Activated T-cell treated with anti-CD3 and anti-CD28 coated beads for 1 hour (primary cell): ENCODE measurements around the gene TRIB2.

Experiments
- DNase-seq: peaks from one replicate; pipeline ENCODE4 v3.0.0-alpha.2; 2020; ENCODE audit warnings: low read depth

Gene TRIB2

DNA sequence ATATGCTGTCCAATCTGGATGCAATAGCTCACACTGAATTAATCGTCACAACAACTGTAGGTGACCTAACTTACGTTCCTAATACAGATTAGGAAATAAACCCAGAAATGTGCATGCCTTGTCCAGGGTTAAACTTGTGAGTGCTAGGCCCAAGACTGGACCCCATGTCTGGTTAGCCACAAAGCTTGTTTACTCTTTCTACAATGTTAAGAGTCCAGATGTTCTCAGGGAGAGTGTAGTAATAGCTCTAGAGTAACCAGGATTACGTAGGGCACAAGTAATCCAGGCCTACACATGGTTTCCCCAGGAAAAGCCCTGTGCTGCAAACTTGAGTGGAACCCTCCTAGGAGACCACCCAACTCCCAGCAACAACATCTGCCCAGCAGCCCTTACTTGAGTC is 26.2 kb downstream of the TRIB2 start:
- DNase-seq = no peak

DNA sequence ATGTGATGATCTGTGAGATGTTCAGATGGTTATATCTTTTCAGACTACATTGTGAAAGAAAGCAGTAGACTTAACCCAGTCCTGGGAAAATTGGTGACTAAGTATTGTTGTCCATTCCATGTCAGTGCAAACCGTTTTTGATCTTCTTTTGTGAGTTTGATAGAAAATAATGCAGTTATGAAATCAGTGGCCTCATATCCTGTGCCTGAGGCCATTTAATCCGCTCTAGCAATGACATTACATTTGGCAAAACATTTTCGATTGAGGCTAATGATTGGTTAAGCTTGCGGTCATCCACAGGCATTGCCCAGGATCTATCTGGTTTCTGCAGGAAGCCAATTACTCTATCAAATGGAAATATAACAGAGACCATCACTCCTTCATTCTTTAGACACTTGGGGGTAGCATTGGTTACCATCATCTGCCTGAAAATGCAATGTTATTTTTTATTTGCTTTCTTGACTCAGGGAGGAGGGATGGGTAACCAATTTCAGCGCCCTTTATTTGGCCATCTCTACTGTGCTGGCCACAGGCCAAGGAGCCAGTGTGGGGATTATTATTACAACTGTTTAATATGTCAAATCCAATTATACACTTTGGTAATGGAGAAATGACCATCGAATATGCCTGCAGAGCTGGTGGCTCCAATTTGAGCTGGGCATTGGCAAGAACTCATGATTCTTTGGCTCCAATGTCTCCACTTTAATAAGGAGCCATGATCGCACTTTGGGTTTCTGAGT is 33.6 kb downstream of the TRIB2 start:
- no peak for DNase-seq

DNA sequence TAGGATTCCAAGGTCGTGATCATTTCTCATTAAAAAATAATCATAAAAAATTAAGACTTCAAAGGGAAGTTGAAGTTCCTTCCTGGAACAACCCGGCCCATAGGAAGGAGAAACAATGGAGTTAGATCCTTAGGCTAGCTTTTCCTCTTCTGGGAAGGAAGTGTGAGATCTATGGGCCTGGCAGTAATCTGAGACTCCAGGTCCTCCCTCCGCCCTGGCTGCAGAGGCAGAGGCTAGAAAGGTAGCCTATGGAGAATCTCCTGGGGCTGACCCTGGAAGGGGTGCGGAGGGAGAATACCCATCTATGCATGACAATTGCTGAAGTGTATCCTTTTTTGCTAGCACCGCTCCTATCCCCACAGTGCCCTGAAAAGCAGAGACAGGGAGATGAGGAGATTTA is 37.9 kb downstream of the TRIB2 start:
- DNase-seq = no peak

DNA sequence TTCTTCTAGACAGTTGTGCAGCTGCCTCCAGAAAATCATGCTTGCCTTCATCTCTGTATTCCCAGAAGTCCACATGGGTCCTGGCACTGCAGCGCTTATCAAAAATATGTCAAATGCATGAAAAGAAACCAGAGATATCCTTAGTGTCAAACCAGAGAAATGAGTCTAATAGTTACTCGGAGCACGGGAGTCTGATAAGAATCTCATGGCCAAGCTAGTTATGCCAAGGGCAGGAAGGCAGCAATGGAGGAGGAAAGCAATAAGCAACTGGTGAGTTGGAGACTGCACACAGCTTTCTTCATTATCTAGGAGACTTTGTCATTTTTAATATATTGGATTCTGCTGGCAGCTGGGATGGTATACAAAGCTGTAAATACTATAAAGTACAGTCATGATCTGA is 38.6 kb downstream of the TRIB2 start:
- DNase-seq = no peak

DNA sequence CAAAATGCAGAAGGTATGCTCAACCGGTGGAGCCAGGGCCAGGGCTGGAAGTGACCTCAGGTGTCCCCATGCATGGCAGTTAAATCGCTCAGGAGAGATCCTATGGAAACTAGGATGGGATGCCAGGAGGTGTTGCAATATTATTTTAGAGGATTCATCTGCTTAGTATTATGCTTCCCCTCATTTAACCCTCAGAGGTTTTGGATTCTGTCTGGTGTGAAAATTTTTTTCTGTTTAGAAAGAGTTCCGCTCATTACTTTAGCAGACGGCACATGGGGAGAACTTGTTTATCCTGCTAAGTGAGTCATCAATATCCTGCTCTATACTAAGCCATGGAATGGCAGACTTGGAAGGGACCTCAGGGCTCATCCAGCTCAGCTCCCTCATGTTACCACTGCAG is 42.5 kb downstream of the TRIB2 start:
- no peak for DNase-seq

DNA sequence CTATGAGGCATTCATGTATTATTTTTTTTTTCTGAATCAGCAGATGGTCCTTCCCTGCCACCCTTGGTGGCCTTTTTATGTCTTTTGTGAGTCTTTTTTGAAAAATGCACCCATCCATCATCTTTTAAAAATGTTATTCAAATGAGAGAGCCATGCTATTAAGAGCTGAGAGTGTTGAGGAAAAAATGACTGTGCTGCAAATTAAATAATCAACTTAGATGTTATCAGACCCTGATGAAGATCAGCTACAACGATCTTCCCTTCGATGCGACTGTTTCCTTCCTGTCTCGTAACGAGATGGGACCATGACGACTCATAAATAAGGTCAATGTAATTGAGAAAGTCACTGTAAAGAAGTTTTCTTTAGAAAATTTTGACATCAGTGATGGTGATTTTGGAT is 44.4 kb downstream of the TRIB2 start:
- DNase-seq = no peak

DNA sequence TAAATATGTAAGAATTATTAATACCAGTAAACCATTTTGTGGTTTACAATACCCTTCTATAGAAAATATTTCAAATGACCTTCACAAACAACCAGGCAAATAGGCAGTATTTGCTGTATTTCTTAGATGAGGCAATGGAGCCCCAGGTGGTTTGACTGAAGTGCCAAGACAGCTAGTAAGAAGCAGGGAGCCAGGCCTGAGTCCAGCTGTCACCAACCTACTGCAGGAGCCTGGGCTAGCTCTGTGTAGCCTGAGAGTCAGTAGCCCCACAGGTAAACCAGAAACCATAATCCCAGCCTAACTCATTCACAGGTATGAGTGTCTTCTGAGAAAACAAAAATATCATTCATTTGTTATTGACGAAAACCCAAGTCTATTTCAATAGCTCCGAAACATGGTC is 45.6 kb downstream of the TRIB2 start:
- no peak for DNase-seq

DNA sequence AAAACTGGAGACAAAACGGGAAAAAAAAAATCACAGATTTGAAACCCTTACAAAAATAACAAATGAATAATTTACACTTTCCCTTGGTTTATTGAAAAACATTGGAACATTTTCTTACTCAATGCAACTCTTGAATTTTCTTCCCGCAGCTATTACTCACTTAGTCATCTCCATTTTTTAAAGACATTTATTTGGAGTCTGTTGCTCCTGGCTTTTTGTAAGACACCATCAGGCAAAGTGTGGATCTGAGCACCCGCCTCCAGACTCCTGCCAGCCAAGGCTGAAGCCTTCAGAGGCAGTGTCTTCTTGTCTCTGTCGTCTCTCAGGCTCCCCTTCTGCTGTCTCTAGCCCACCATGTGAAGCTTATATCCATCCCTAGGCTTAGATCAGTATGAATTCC is 46.2 kb downstream of the TRIB2 start:
- no peak for DNase-seq

DNA sequence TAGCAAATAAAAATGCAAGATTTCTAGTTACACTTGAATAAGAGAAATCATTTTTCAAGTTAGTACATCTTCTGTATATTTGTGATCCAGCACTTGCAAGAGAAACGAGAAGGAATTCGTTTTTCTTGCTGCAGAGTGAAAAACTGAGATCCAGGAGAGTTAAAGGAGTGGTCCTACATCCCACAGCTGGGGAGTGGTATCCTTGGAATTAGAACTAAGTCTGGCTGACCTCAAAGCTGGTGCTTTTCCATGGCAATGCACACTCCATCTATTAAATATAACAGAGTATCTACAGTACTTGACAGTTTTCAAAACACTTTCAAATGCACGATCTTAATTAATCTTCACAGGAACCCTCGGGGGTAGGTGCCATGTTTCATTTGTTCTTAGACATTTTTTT is 46.8 kb downstream of the TRIB2 start:
- DNase-seq = no peak

DNA sequence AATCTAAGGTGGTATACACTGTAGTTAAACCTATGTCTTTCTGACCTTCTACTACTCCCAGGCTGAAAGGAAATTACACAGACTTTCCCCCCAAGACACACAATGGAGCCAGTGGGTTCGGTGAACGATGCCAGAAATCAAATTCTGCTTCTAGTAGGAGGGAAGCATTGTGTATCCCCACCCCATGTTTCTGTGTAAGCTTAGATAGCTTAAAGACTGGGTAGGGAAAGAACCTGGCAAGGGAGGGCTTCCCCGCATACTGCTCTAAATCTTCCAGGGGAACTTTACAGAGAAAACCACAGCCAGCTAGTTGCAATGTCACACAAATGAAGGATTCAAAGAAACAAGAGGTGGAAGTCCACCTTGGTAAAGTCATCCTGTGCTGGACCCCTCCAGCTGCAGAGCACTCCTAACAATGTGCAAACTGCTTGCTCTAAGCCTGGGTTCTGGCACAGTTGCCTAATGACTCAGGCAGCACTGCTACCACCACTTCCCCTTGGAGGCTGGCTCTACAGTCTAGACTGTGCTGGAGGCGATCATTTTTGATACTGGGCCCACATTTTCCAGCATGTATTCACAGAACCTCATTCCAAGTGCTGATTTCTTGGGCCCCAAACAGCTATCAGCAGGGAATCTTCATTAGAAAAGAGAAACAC is 47.5 kb downstream of the TRIB2 start:
- no peak for DNase-seq

DNA sequence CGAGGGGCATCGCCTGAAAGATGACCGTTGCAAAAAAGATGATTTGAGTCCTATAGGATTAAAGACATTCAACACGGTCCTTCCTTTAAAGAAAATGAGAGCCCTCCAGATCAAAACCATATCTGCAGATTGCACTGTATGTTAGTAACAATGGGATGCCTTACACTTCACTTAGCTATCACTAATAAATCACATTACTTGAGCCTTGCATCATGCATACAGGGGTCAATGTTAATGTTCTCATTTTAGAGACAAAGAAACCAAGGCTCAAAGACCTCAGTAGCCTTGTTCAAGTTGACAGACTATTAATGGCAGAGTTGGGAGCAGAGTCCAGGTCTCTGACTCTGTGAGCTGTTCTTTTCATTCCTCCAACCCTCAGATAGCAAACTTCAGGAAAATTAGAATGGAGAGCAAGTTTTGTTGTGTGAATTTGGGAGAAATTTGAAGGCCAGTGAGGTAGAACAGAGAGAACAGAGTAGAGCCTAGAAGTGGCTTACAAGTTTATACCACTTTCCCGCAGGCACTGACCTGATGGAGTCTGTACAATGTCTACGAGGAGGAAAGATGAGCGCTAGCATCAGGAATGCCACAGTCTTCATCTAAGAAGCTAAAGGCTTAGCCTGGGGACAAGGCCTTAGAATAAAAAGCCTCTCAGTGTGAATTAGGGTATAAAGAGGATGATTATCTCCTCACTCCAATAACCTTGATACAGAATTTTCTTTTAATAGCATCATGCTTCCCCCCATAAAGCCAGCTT is 48.3 kb downstream of the TRIB2 start:
- DNase-seq = no peak

DNA sequence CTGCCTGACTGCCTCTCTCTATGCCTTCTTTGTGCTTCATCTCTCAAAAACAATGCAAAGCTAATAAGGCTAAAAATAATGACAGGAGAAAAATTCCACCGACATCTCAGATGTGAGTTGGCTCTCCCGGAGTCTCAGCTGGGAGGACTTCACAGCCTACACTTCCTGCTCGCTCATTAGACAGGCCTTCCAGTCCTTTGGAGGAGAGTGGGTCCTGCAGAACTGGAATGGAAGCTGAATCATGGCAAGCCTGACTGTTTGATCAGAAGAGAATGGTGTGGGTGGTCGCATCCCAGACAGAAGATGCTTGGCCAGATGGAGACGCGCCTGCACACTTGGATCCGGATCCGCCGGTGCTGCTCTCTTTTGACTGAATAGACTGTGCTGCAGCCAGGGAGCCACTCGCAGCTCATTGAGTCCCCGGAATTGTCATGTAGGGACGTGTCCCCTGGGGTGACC is 49.7 kb downstream of the TRIB2 start:
- DNase-seq = no peak

DNA sequence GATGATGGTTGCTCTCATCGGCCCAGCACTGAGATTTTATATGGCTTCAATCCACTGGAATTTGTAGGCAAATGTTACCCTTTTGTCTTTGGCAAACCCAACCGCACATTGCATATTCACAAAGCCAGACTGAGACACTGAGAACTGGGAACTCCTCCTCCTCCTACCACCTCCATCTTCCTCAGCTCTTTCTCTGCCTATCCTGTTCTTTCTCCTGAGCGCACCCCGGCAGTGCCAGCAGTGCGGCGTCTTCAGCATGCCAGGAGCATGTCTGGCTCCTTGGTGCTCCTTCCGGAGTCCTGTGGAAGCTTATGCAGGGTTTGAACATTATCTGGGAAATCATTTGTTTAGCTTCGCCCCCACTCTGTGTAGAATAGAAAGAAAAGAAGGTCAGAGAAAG is 50.8 kb downstream of the TRIB2 start:
- DNase-seq = no peak

DNA sequence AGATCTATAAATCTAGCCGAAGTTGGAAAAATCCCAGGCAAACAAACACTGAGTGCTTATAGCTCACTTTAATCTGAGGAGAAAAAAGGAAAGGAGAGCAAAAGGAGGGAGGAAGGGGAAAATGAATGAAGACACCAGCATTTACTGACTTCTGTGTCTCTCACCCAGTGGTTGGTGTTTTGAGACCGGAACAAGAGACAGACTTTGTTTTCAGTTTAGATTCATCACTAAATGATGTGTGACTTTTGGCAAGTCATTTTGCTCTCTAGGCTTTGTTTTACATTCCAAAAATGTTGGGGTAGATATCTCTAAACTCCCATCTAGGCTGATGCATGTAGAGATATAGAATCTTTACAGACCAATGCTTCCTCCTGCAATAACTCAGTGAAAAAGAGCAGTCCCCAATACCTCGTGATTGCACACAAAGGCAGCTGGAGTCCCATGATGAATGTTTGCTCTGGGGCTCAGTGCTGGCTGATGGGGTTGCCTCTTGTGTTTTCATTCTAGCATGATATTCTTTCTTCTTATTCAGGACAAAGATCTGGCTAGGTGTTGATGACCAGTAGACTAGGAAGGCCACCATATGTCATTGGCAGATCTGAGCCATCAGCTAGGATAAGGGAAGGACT is 51.4 kb downstream of the TRIB2 start:
- DNase-seq = no peak

DNA sequence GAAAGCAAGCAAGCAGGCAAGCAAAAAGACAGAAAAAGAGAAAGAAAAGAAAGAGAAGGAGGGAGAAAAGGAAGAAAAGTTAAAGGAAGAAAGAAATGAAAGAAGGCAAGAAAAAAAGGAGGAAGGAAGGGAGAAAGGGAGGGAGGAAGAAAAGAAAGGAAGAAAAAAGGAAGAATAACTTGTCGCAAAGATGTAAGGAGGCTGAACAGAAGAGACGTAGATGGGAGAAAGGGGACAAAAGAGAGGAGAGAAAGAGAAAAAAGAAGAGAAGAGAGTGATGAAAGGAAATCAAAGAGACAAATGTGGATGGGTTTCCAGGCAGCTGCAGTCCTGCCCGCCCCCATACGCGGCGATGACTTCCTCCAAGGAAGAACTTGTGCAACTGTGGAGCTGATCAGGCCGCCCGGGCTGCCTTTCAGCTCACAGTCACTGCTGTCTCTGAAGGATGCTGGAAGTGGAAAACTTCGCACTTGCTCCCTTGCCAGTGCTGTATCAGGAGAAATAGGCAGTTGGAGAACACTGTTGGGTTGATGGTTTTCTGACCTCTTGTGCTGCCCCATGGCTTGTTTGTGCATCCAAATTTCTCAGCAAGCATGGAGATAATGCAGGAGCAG is 52.9 kb downstream of the TRIB2 start:
- no peak for DNase-seq

DNA sequence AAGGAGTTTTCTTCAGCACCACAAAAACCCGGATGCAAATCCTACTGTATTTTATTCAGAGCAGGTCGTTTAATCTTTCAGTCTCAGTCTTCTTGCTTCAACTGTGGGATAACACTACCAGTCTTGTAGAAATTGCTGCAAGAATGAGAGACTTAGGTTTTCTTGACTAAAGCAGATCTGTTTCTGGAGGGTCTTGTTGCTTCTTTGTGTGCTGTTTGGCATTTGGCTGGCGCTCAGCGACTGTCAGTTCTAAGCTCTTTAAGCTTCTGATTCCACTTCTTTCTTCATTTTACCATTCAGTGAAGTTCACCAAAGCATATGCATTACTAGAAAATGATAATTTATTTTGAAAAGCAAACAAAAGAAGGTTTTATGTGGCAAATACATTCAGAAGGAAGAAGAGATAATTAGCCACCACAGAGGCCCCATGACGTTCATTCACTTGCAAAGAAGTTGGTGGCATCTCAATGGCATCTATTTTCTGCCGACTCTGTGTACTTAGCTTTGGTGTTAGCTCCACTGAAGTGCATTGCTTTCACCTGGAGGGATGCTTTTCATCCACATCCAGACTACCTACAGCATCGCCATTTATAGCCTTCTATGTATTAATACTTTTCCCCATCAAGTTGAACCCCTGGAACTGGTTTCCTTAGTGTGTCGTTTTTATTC is 53.7 kb downstream of the TRIB2 start:
- DNase-seq = no peak

DNA sequence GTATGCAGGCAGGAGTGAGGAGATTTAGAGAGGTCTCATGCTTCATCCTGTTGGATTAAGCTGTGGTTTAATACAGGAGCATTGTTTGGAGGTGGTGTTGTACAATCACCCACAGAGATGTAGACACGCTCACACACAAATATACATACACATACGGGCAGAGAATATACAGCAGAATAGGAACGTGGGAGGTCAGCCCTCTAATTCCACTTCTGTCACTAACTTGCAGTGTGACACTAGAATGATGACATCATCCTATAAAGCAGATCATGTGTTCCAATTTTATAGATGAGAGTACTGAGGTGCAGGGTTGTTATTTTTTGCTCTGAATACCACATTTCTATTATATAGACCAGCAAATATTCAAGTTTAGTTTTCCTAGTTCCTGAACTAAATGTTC is 54.4 kb downstream of the TRIB2 start:
- no peak for DNase-seq

DNA sequence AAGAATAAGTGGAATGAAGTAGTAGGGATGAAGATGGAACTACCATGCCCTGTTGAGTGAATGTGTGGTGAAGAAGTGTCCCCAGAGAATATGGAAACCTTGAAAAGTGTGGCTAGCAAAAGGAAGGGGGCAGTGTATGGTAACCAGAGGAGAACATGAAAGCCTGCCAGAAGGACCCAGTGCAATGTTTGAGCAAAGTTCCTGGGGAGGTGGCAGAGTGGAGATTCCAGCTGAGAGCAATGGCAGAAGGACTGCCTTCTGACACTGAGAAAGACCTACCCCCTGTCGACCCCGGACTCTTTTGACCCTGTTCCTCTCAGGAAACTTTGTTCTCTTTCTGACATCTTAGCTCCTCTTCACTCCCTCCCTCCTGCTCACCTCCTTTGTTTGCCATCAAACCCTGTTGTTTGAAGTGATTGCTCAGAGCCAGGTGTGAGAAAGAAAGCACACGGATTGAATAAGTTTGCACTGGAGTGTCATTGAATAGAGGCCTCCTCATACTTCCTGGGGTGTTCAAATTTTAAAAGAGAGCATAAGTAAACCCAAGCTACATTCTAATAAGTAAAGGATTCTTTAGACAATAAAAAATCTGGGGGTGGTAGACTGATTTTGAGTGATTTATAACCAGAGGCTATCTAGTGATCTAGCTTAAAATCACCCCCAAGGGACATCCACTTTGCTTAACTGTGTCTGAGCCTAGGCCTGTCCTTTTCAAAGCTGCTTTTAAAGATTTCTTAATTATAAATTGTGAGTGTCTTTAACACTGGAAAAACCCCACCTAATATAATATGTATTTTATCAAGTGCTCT is 57.1 kb downstream of the TRIB2 start:
- no peak for DNase-seq

DNA sequence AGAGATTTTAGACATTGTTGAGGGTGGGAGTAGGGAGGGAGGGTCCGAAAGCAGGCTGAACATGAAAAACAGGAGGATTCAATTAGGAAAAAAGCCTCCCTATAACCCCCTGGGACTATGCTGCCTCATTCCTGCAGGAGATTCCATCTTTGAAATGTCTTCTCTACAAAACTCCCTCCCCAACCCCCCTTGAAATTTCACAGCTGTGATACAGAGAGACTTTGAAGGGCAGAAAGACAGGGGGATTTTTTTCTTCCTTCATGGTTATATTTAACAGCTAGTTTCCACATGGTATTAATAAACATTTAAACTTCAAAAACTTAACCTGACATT is 57.6 kb downstream of the TRIB2 start:
- DNase-seq = no peak

DNA sequence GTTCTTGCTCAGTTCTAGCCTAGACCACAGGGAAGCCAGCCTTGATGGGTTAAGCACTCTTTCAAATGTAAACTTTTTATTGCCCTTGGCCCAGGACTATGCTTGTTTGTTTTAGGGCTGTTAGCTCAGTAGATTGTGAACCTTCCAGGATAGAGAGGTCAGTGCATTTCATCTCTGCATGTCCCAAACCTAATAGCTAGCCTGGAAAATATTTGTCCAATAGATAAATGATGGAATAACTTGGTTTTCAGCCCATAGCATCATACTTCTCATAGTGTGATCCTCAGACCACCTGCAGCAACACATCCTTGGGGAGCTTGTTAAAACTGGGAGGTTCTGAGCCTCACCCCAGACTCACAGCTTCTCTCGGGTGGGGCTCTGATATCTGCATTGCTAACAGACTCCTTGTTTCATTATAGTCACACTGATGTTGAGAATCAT is 59.8 kb downstream of the TRIB2 start:
- no peak for DNase-seq

DNA sequence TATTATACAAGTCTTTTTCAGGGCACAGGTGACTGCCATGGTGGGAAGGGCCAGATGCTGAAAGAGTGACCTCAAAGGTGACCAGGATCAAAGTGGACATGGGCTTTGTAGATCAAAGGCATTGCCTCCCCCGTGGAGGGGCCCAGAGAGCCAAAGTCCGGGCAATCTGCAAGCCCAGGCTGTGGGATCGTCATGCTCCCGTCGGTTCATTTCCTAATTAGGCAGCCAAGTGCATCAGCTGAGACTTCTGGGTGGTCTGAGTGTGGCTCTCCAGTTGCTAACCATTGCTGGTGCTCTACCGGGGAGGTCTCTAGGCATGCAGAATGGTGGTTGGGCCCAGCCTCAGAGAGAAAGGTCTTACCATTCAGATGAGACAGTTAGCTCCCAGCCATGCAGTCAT is 61.6 kb downstream of the TRIB2 start:
- no peak for DNase-seq
